K562 (cell line): Measurements from ENCODE around the gene NUDT22. TPM values are rescaled to one million over a fixed set of nuclear protein-coding genes. Genes with fewer than 3 reads are reported as not detected.

ENCODE experiments used
- BCOR ChIP-seq: fragments of 450-650 bp; IDR thresholded peaks from 2 replicates; pipeline ENCODE4 v1.6.1; 2016
- BHLHE40 ChIP-seq: IDR thresholded peaks from 2 replicates; pipeline ENCODE4 v1.6.1; 2011; ENCODE audit warnings: low read length, improper control_type of control experiment
- KLF16 ChIP-seq: IDR thresholded peaks from 2 replicates; pipeline ENCODE4 v1.6.1; 2016; ENCODE audit warnings: antibody characterized with exemption
- MEF2D ChIP-seq: conservative IDR thresholded peaks from 2 replicates; pipeline ENCODE4 v1.6.1; 2016; ENCODE audit warnings: low read depth, missing genetic modification characterization, missing compliant biosample characterization
- NR1H2 ChIP-seq: sonication (generic); formaldehyde crosslinking; IDR thresholded peaks from 2 replicates; pipeline ENCODE4 v1.4.0; 2020; ENCODE audit warnings: mild to moderate bottlenecking, missing genetic modification reagents
- RBM25 ChIP-seq: fragments of 200-400 bp; formaldehyde crosslinking; IDR thresholded peaks from 2 replicates; pipeline ENCODE4 v1.6.1; 2018; ENCODE audit warnings: low read length, low read depth, moderate library complexity; ENCODE audit not compliant: severe bottlenecking
- SIN3A ChIP-seq, 2 experiments: fragments of 150-350 bp in 1 of 2; IDR thresholded peaks; 2 replicates each; pipeline ENCODE4 v1.6.1; 2011 to 2016; ENCODE audit warnings: borderline replicate concordance in 2 of 2, low read depth in 2 of 2, low read length in 2 of 2, mild to moderate bottlenecking in 2 of 2, moderate library complexity in 2 of 2; ENCODE audit not compliant: control insufficient read depth in 1 of 2
- SIN3B ChIP-seq: fragments of 450-650 bp; IDR thresholded peaks from 2 replicates; pipeline ENCODE4 v1.6.1; 2017; ENCODE audit warnings: low read depth, mild to moderate bottlenecking, moderate library complexity
- TOE1 ChIP-seq, 2 experiments: fragments of 450-650 bp in 1 of 2; sonication (generic) in 1 of 2; formaldehyde crosslinking in 1 of 2; IDR thresholded peaks; 2 replicates each; pipeline versions ENCODE4 v1.7.1 to v1.8.0; 2016 to 2022; ENCODE audit warnings: borderline replicate concordance in 2 of 2, mild to moderate bottlenecking in 2 of 2, antibody characterized with exemption in 1 of 2, inconsistent platforms in 1 of 2, low read depth in 1 of 2, missing genetic modification reagents in 1 of 2, moderate library complexity in 1 of 2
- ZC3H4 ChIP-seq: sonication (generic); formaldehyde crosslinking; IDR thresholded peaks from 2 replicates; pipeline ENCODE4 v1.9.0; 2021; ENCODE audit warnings: missing genetic modification reagents, borderline replicate concordance
- ZNF134 ChIP-seq: fragments of 250-450 bp; sonication (Bioruptor Pico); conservative IDR thresholded peaks from 2 replicates; pipeline ENCODE4 v1.4.0; 2020
- ZNF175 ChIP-seq: fragments of 200-800 bp; sonication (Bioruptor generic); IDR thresholded peaks from 2 replicates; pipeline ENCODE4 v1.6.1; 2016; ENCODE audit warnings: low read depth, mild to moderate bottlenecking, missing genetic modification characterization, missing compliant biosample characterization
- polyA plus RNA-seq, 8 experiments: library from polyadenylated mRNA; depleted of rRNA in 4 of 8; stranded (reverse) in 5 of 8; unstranded in 3 of 8; fragments of >200 nt; fragmentation: Nextera tagmentation in 2 of 8; fragmentation: Illumina TruSeq in 1 of 8; extraction: Ambion mirVana in 2 of 8; extraction: Trizol in 1 of 8; gene quantifications; 2 replicates each; pipeline versions ENCODE4 v1.2.1 to v1.2.3, GENCODE V29; 2011 to 2014; ENCODE audit warnings: inconsistent platforms in 1 of 8, missing spikeins in 1 of 8
- total RNA-seq, 7 experiments: library from RNA; depleted of rRNA in 6 of 7; stranded (reverse); fragments of >200 nt in 6 of 7; fragmentation: Illumina TruSeq in 2 of 7; extraction: Trizol in 2 of 7; gene quantifications; 2 replicates each; pipeline versions ENCODE4 v1.2.1 to v1.2.3, GENCODE V29; 2011 to 2021; ENCODE audit warnings: low replicate concordance in 1 of 7
- TF ChIP-seq, protein P1 (sequence below): fragments of 250-450 bp; sonication (Bioruptor Pico); IDR thresholded peaks from 2 replicates; pipeline ENCODE4 v1.8.0; 2021; ENCODE audit warnings: moderate library complexity, mild to moderate bottlenecking, inconsistent platforms
- TF ChIP-seq, protein P2 (sequence below): fragments of 250-450 bp; sonication (Bioruptor Pico); IDR thresholded peaks from 2 replicates; pipeline ENCODE4 v1.8.0; 2022; ENCODE audit warnings: moderate library complexity, mild to moderate bottlenecking, inconsistent platforms
- TF ChIP-seq, protein P3 (sequence below): sonication (generic); formaldehyde crosslinking; IDR thresholded peaks from 2 replicates; pipeline ENCODE4 v1.8.1; 2022; ENCODE audit warnings: missing genetic modification reagents
- TF ChIP-seq, protein P4 (sequence below), 2 experiments: IDR thresholded peaks in 1 of 2; conservative IDR thresholded peaks in 1 of 2; 2 replicates each; pipeline ENCODE4 v1.6.1; 2016; ENCODE audit warnings: low read depth in 2 of 2, mild to moderate bottlenecking in 1 of 2, missing compliant biosample characterization in 1 of 2, missing genetic modification characterization in 1 of 2, moderate library complexity in 1 of 2
- TF ChIP-seq, protein P5 (sequence below): fragments of 450-650 bp; formaldehyde crosslinking; IDR thresholded peaks from 2 replicates; pipeline ENCODE4 v1.4.0; 2022; ENCODE audit warnings: missing genetic modification characterization

Gene NUDT22
- total and polyA plus RNA-seq, 9 of the 15 experiments (the other 6 are each of a cell fraction or from before 2014, with no cell fraction given): 6.3 to 92.6 (median 37.4) TPM

DNA sequence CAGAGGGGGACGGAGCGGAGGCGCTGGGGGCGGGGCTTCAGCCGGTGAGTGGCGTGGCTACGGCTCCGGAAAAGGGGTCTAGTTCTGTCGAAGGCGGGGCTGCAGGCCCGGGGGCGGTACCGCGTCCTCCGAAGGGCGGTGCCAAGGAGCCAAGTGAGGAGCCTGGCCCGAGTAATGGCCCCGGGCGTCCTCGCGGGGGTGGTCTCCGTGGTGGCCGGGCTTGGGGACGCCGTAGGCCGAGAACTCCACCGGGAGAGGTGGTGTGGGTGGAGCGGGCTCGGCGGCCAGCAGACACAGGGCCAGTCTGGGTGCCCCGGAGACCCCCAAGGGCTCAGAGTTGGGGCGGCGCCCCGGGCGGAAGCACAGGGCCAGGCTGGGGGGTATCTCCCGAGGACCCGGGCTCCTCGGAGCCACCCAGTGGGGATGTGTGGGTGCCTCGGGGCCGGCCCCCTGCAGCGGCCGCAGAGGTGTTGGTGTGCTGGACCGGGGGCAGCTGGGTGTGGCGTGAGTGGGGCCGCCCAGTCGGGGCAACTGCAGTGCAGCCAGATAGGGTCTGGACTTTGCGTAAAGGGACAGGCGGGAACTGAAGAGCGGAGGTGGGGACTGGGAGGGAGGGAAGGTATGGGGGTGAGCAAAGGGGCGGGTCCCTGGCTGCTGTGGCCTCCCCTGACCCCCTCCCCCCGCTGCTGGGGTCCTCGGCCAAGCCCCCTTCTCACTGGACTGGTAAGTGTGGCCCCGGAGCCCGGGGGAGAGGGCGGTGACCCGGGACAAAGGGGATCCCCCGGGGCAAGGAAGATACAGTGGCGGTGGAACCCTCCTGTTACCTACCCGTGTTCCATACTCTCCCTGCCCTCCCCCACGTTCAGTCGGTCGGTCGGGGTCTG, 15.7 kb downstream of the NUDT22 start (continued):
- TF ChIP-seq NR1H2: no peak
- TF ChIP-seq KLF16: no peak
- 0 out of 4 replicates have a peak, but pooled peaks of 1 of the 2 experiments have one; percentile 18 for TF ChIP-seq SIN3A (IDR thresholded peaks at IDR 0.05; ENCODE audit: borderline replicate concordance in 2 of 2, control insufficient read depth in 1 of 2, low read depth in 2 of 2, low read length in 2 of 2)
- no peak for TF ChIP-seq RBM25
- no peak for TF ChIP-seq TOE1 (IDR thresholded peaks at IDR 0.05; ENCODE audit: borderline replicate concordance)
- no peak for TF ChIP-seq TOE1 (CRISPR knock-in tag; IDR thresholded peaks at IDR 0.05; ENCODE audit: borderline replicate concordance, low read depth)
- TF ChIP-seq, protein P1, sequence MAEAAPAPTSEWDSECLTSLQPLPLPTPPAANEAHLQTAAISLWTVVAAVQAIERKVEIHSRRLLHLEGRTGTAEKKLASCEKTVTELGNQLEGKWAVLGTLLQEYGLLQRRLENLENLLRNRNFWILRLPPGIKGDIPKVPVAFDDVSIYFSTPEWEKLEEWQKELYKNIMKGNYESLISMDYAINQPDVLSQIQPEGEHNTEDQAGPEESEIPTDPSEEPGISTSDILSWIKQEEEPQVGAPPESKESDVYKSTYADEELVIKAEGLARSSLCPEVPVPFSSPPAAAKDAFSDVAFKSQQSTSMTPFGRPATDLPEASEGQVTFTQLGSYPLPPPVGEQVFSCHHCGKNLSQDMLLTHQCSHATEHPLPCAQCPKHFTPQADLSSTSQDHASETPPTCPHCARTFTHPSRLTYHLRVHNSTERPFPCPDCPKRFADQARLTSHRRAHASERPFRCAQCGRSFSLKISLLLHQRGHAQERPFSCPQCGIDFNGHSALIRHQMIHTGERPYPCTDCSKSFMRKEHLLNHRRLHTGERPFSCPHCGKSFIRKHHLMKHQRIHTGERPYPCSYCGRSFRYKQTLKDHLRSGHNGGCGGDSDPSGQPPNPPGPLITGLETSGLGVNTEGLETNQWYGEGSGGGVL: no peak
- TF ChIP-seq, protein P2, sequence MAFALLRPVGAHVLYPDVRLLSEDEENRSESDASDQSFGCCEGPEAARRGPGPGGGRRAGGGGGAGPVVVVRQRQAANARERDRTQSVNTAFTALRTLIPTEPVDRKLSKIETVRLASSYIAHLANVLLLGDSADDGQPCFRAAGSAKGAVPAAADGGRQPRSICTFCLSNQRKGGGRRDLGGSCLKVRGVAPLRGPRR (CRISPR knock-in tag): no peak
- TF ChIP-seq, protein P3, sequence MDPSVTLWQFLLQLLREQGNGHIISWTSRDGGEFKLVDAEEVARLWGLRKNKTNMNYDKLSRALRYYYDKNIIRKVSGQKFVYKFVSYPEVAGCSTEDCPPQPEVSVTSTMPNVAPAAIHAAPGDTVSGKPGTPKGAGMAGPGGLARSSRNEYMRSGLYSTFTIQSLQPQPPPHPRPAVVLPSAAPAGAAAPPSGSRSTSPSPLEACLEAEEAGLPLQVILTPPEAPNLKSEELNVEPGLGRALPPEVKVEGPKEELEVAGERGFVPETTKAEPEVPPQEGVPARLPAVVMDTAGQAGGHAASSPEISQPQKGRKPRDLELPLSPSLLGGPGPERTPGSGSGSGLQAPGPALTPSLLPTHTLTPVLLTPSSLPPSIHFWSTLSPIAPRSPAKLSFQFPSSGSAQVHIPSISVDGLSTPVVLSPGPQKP (CRISPR knock-in tag): no peak
- no peak for TF ChIP-seq BCOR
- TF ChIP-seq SIN3B: no peak
- no peak for TF ChIP-seq ZC3H4 (CRISPR knock-in tag)
- TF ChIP-seq BHLHE40: no peak
- TF ChIP-seq MEF2D (tag): no peak
- TF ChIP-seq ZNF175: no peak
- TF ChIP-seq, protein P4, sequence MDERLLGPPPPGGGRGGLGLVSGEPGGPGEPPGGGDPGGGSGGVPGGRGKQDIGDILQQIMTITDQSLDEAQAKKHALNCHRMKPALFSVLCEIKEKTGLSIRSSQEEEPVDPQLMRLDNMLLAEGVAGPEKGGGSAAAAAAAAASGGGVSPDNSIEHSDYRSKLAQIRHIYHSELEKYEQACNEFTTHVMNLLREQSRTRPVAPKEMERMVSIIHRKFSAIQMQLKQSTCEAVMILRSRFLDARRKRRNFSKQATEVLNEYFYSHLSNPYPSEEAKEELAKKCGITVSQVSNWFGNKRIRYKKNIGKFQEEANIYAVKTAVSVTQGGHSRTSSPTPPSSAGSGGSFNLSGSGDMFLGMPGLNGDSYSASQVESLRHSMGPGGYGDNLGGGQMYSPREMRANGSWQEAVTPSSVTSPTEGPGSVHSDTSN (CRISPR knock-in tag; IDR thresholded peaks at IDR 0.05; ENCODE audit: low read depth): peak; percentile 82
- TF ChIP-seq, protein P4 (tag; conservative IDR thresholded peaks at IDR 0.05; ENCODE audit: low read depth): peak; percentile 90
- TF ChIP-seq, protein P5, sequence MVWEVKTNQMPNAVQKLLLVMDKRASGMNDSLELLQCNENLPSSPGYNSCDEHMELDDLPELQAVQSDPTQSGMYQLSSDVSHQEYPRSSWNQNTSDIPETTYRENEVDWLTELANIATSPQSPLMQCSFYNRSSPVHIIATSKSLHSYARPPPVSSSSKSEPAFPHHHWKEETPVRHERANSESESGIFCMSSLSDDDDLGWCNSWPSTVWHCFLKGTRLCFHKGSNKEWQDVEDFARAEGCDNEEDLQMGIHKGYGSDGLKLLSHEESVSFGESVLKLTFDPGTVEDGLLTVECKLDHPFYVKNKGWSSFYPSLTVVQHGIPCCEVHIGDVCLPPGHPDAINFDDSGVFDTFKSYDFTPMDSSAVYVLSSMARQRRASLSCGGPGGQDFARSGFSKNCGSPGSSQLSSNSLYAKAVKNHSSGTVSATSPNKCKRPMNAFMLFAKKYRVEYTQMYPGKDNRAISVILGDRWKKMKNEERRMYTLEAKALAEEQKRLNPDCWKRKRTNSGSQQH (CRISPR knock-in tag): no peak
- TF ChIP-seq ZNF134 (CRISPR knock-in tag): no peak
